Measurements from ENCODE around the gene VRK1. TPM values are rescaled to one million over a fixed set of nuclear protein-coding genes. Genes with fewer than 3 reads are reported as not detected.

The VRK1 gene
- polyA plus RNA-seq, 2 of the 4 experiments (the other 2 are of a cell fraction), result 32.2 to 34.2 TPM

DNA sequence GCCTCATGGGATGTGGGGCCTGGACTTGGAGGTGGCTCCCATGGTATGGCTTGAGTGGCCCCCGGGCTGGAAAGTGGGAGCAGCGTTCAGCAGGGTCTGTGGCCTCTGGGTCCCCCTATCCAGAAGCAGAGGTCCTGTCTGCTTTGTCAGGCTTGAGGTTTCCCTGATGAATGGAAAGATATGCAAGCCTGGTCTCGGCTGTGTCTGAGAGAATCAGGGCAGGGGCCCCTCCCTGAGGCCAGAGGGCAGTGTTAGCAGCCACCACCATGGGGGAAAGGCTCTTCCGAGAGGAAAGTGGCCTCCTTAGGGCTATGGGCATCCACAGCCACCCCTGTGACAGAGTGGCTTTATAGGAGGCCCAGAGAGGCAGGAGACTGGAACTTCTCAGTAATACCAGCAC lies 128.2 kb downstream of the VRK1 start:
- Histone ChIP-seq H3K4me2 (no peak overlapping the region), H3K9me3 (no peaks in the 10 kb centered on the region), H3K4me1 (no peaks in the 10 kb centered on the region), H3K27ac (no peak overlapping the region), H3K4me3 (no peak overlapping the region)
- ChIA-PET CTCF (interaction anchor here (0.9 kb wide), 1 partner anchor 18 kb away, joined by 3 read pairs; no protein-coding TSS in a partner anchor), POLR2A (no interaction called here)
- ATAC-seq (no peak), DNase-seq (ENCODE audit: low read depth in 1 of 2, low spot score in 1 of 2) (no peak), FAIRE-seq (no peak)
- TF ChIP-seq JUNB (IDR thresholded peaks at IDR 0.05) (no peak), RFX5 (IDR thresholded peaks at IDR 0.05) (no peak), REST (IDR thresholded peaks at IDR 0.05) (no peak), ATOH8 (CRISPR knock-in tag; IDR thresholded peaks at IDR 0.05; ENCODE audit: low read depth) (no peak), MAZ (IDR thresholded peaks at IDR 0.05; ENCODE audit: borderline replicate concordance, low read depth, low read length) (no peak), RARB (CRISPR knock-in tag; IDR thresholded peaks at IDR 0.05) (no peak), TP53 (CRISPR knock-in tag; IDR thresholded peaks at IDR 0.05) (no peak), NR3C1 (IDR thresholded peaks at IDR 0.05) (no peak), MAFK (IDR thresholded peaks at IDR 0.05; ENCODE audit: partially characterized antibody) (no peak)
- TF ChIP-seq, protein P1, sequence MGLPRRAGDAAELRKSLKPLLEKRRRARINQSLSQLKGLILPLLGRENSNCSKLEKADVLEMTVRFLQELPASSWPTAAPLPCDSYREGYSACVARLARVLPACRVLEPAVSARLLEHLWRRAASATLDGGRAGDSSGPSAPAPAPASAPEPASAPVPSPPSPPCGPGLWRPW (IDR thresholded peaks at IDR 0.05), result no peak
- 79% methylated on average over 4 of the region's 4 CpGs for WGBS (ENCODE audit: missing lambda C conversion rate)

GRCh38 chr14:96926001-96926400 lies 128.8 kb downstream of the VRK1 start:
- Histone ChIP-seq H3K4me1 (no peaks in the 10 kb centered on the region), H3K9me3 (no peaks in the 10 kb centered on the region), H3K4me2 (no peak overlapping the region), H3K4me3 (no peak overlapping the region), H3K27ac (no peak overlapping the region)
- ChIA-PET POLR2A (no interaction called here), CTCF (no interaction called here)
- TF ChIP-seq TFCP2L1 (CRISPR knock-in tag; IDR thresholded peaks at IDR 0.05), result no peak
- no peak for TF ChIP-seq POLR2A (IDR thresholded peaks at IDR 0.05; ENCODE audit: low read length)
- TF ChIP-seq KDM5A (IDR thresholded peaks at IDR 0.05), result no peak
- TF ChIP-seq MAZ (IDR thresholded peaks at IDR 0.05; ENCODE audit: borderline replicate concordance, low read depth, low read length), result no peak
- no peak for TF ChIP-seq NFE2L2 (conservative IDR thresholded peaks at IDR 0.05; ENCODE audit: low read length)
- TF ChIP-seq FOSB (CRISPR knock-in tag; IDR thresholded peaks at IDR 0.05), result no peak
- TF ChIP-seq, protein P2, sequence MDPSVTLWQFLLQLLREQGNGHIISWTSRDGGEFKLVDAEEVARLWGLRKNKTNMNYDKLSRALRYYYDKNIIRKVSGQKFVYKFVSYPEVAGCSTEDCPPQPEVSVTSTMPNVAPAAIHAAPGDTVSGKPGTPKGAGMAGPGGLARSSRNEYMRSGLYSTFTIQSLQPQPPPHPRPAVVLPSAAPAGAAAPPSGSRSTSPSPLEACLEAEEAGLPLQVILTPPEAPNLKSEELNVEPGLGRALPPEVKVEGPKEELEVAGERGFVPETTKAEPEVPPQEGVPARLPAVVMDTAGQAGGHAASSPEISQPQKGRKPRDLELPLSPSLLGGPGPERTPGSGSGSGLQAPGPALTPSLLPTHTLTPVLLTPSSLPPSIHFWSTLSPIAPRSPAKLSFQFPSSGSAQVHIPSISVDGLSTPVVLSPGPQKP (IDR thresholded peaks at IDR 0.05; ENCODE audit: low read depth, low read length), result no peak
- 91% methylated on average over 8 of the region's 8 CpGs for WGBS (ENCODE audit: missing lambda C conversion rate)
- no peak for ATAC-seq
- no peak for DNase-seq (ENCODE audit: low read depth in 1 of 2, low spot score in 1 of 2)
- FAIRE-seq, result no peak

DNA sequence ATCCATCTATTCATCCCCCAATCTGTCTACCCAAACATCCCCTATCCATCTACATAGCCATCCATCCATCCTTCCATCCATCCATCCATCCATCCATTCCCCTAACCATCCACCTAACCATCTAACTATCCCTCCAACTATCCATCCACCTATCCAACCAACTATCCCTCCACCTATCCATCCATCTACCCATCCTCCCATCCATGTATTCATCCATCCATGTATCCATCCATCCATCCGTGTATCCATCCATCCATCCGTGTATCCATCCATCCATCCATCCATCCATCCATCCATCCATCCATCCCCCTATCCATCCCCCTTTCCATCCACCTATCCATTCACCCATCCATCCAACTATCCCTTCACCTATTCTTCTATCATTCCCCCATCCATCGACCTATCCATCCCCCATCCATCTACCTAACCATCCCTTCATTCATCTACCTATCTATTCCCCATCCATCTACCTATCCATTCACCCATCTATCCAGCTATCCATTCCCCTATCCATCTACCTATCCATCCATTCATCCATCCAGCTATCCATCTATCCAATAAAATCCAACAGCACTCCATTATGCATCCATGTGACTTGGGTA lies 131.7 kb downstream of the VRK1 start:
- ChIA-PET POLR2A (no interaction called here), CTCF (interaction anchor here (0.6 to 0.7 kb wide), 2 partner anchors 137 to 1517 kb away, joined by 3 to 4 read pairs; no protein-coding TSS in a partner anchor)
- Histone ChIP-seq H3K9me3 (no peaks in the 10 kb centered on the region), H3K4me3 (no peak overlapping the region), H3K27ac (no peak overlapping the region), H3K4me2 (no peak overlapping the region), H3K4me1 (no peaks in the 10 kb centered on the region)
- 61% methylated on average over 3 of the region's 3 CpGs for WGBS (ENCODE audit: missing lambda C conversion rate)
- ATAC-seq (no peak), DNase-seq (ENCODE audit: low read depth in 1 of 2, low spot score in 1 of 2) (no peak), FAIRE-seq (no peak)
- no peak for TF ChIP-seq JUNB (IDR thresholded peaks at IDR 0.05)
- no peak for TF ChIP-seq USF2 (IDR thresholded peaks at IDR 0.05)

Data from A549 (cell line).